GM19463 (cell line): ENCODE results near the gene ELANE.
"Not testable (repeated sequence)": the region's sequence is repeated elsewhere in the genome, so short reads cannot be mapped to it uniquely, and the experiment has no call there.

Experiments used
- ATAC-seq: cut with Tn5 transposase; IDR thresholded peaks from one replicate; pipeline ENCODE4 v1.9.1; 2021; ENCODE audit warnings: mild to moderate bottlenecking, moderate library complexity; ENCODE audit not compliant: unreplicated experiment

Gene ELANE

GRCh38 chr19:876780-877314 is 24.7 kb downstream of the ELANE start:
- no peak for ATAC-seq

- ATAC-seq: not testable (repeated sequence)
Measured at GRCh38 chr19:877992-878660, 26.0 kb downstream of the ELANE start.

- ATAC-seq: not testable (repeated sequence)
Measured at GRCh38 chr19:878751-879561, 26.9 kb downstream of the ELANE start.

GRCh38 chr19:879711-880438 is 27.8 kb downstream of the ELANE start:
- no peak for ATAC-seq

- no peak for ATAC-seq
Measured at GRCh38 chr19:881385-882071, 29.4 kb downstream of the ELANE start.

- no peak for ATAC-seq
Measured at GRCh38 chr19:882871-883497, 30.9 kb downstream of the ELANE start.

- ATAC-seq: no peak
Measured at GRCh38 chr19:883661-884211, 31.6 kb downstream of the ELANE start.

GRCh38 chr19:884420-885211 is 32.5 kb downstream of the ELANE start:
- ATAC-seq: no peak

- no peak for ATAC-seq
Measured at GRCh38 chr19:885536-886224, 33.6 kb downstream of the ELANE start.

GRCh38 chr19:887072-887471 is 35.0 kb downstream of the ELANE start:
- ATAC-seq: no peak

- ATAC-seq: no peak
Measured at GRCh38 chr19:887599-887998, 35.5 kb downstream of the ELANE start.

GRCh38 chr19:888581-889385 is 36.7 kb downstream of the ELANE start:
- no peak for ATAC-seq

- ATAC-seq: no peak
Measured at GRCh38 chr19:889662-890295, 37.7 kb downstream of the ELANE start.

GRCh38 chr19:890831-891230 is 38.7 kb downstream of the ELANE start:
- no peak for ATAC-seq

GRCh38 chr19:891421-892200 is 39.5 kb downstream of the ELANE start:
- not testable (repeated sequence) for ATAC-seq

- ATAC-seq: no peak
Measured at GRCh38 chr19:892243-892893, 40.3 kb downstream of the ELANE start.
